Uterus (tissue), 4 donors: ENCODE data around the gene SMCO4. TPM values are rescaled to one million over a fixed set of nuclear protein-coding genes. Genes with fewer than 3 reads are reported as not detected.
A peak's percentile ranks its signal among the peaks of the same experiment; 100 is the strongest.

ENCODE experiments used
- DNase-seq, 2 donors: peaks; one replicate each; pipeline ENCODE4 v3.0.0-alpha.2; 2019 to 2020
- H3K27ac ChIP-seq, 2 donors: fragments of 200-600 bp; sonication (generic); 1 replicate in 1 of 2; 2 replicates in 1 of 2; pipeline ENCODE4 v1.5.1; 2016 to 2018
- H3K27me3 ChIP-seq, 2 donors: fragments of 200-600 bp; sonication (generic); one replicate each; pipeline ENCODE4 v1.5.1; 2018 to 2019; ENCODE audit warnings: control low read depth in 1 of 2
- H3K36me3 ChIP-seq, 2 donors: fragments of 200-600 bp; sonication (generic); one replicate each; pipeline ENCODE4 v1.5.1; 2019; ENCODE audit warnings: control low read depth in 1 of 2
- H3K4me1 ChIP-seq, 2 donors: fragments of 200-600 bp; sonication (generic); one replicate each; pipeline ENCODE4 v1.5.1; 2018 to 2019; ENCODE audit warnings: control low read depth in 1 of 2
- H3K4me3 ChIP-seq, 2 donors: fragments of 200-600 bp; sonication (generic); 1 replicate in 1 of 2; 2 replicates in 1 of 2; pipeline ENCODE4 v1.5.1; 2018 to 2019; ENCODE audit warnings: mild to moderate bottlenecking in 1 of 2
- H3K9me3 ChIP-seq, 2 donors: fragments of 200-600 bp; sonication (generic); one replicate each; pipeline ENCODE4 v1.5.1; 2019; ENCODE audit warnings: control low read depth in 1 of 2
- POLR2A ChIP-seq, 2 donors: fragments of 450-650 bp; IDR thresholded peaks; one replicate each; pipeline ENCODE4 v1.6.1; 2016; ENCODE audit warnings: antibody characterized with exemption in 2 of 2, mild to moderate bottlenecking in 1 of 2, moderate library complexity in 1 of 2
- intact Hi-C: fragments of 100-400 bp; cut with DNase I; formaldehyde crosslinking; loops from one replicate; pipeline ENCODE4 v1.15.1; 2023; ENCODE audit warnings: low total_unique reads
- total RNA-seq, 4 donors: library from RNA; depleted of rRNA in 3 of 4; stranded (reverse); fragments of >200 nt in 3 of 4; gene quantifications; one replicate each; pipeline versions ENCODE4 v1.1.0 to v1.2.4, GENCODE V29; 2014 to 2023
- TF ChIP-seq, protein P1 (sequence below), 4 experiments: fragments of 200-600 bp in 2 of 4; fragments of 450-650 bp in 2 of 4; sonication (generic) in 2 of 4; IDR thresholded peaks; one replicate each; pipeline ENCODE4 v1.5.1; 2016 to 2019; ENCODE audit warnings: antibody characterized with exemption in 4 of 4, mild to moderate bottlenecking in 2 of 4, moderate library complexity in 1 of 4
- donor health status: DM: yes; HTN: yes; CAD: no.

Gene SMCO4
- total RNA-seq, 4 donors from 2014 or later = 7.2 to 30.0 (median 17.7) TPM

DNA sequence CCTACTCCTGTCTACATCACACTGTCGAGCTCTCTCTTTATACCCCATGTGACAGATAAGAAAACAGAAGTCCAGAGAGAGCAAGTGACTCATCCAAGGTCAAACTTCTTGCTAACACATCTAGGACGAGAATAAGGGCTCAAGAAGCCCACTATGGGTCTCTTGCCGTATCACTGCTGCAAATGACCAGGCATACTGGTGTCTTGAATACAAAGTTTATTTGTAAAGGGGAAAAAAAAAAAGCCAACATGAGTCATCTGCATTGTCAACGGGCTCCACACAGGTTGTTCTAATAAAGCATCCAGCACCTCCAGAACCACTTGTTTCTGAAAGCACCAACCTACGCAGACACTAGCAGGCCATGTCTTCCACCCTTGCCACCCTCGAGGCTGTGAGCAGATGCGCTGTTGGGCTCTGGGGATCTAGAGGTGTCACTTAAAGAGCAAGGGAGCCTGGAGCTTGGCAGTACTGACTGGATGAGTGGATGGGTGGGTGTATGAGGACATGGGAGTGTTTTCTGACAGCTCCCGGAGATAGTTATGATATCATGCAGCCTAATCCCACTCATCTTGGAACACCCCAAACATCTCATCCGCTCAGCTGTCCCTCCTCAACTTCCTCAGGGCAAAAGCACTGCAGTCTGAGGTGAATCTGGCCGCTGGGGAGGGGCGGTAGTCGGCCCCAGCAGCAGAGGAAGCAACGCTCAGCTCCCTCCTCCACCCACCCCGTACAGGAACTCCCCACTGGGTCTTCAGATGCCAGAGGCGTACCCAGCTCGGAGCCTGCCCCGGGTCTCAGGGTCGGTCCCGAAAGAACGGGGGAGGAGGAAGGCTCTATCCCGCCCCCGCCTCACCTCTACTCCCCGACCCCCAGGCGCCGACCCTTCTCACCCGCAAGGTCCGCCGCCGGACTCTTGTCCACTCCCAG, 1.0 kb downstream of the SMCO4 start:
- intact Hi-C loops = no loop called here

DNA sequence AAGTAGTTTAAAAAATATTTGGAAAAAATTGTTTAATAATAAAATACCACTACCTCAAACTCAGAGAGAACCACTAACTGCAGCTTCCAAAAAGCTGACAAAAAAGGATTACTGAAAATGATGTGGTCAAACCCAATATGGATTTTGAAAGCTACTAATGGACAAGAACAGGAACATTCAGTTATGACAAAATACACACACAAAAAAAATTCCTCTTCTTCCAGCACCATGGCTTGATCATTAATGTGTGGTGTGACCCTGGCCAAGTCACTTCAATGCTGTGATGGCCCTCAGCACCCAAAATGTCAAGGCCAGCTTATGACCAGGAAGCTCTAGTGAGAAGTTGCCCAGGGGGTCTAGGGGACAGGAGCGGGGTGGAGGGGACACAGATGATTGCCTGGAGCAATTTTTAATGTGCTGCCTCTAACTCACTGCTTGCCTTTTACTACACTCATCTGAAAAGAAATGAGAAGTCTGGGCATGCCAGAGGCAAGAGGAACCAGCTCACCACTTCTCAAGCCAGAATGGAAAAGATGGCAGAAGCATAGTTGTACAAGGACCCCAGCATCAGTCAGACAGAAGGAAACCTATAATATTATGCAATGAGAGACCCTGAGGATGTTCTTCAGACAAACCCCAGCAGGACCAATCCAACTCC, 2.2 kb downstream of the SMCO4 start:
- no peak for TF ChIP-seq POLR2A (IDR thresholded peaks at IDR 0.05)
- TF ChIP-seq, protein P1, sequence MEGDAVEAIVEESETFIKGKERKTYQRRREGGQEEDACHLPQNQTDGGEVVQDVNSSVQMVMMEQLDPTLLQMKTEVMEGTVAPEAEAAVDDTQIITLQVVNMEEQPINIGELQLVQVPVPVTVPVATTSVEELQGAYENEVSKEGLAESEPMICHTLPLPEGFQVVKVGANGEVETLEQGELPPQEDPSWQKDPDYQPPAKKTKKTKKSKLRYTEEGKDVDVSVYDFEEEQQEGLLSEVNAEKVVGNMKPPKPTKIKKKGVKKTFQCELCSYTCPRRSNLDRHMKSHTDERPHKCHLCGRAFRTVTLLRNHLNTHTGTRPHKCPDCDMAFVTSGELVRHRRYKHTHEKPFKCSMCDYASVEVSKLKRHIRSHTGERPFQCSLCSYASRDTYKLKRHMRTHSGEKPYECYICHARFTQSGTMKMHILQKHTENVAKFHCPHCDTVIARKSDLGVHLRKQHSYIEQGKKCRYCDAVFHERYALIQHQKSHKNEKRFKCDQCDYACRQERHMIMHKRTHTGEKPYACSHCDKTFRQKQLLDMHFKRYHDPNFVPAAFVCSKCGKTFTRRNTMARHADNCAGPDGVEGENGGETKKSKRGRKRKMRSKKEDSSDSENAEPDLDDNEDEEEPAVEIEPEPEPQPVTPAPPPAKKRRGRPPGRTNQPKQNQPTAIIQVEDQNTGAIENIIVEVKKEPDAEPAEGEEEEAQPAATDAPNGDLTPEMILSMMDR (IDR thresholded peaks at IDR 0.05) = no peak
- Histone ChIP-seq H3K4me1 (no peaks in the 10 kb centered on the region), H3K4me3 (no peak overlapping the region), H3K9me3 (no peaks in the 10 kb centered on the region), H3K27ac (peak overlapping the region in 1 of 2 donors; percentile 97), H3K36me3 (no peaks in the 10 kb centered on the region), H3K27me3 (no peaks in the 10 kb centered on the region)
- intact Hi-C loops = no loop called here
- no peak for DNase-seq

More for the DNA sequence above, 1.0 kb downstream of the SMCO4 start:
- TF ChIP-seq POLR2A (IDR thresholded peaks at IDR 0.05) = peak in 1 of 2 donors; percentile 10
- TF ChIP-seq, protein P1 (IDR thresholded peaks at IDR 0.05) = no peak
- peak overlapping the region; percentile 92 to 97 for H3K27ac ChIP-seq
- peak; percentile 30 to 51 for DNase-seq
- no peaks in the 10 kb centered on the region for H3K9me3 ChIP-seq
- no peaks in the 10 kb centered on the region for H3K4me1 ChIP-seq
- H3K4me3 ChIP-seq = peak overlapping the region; percentile 75 to 87
- no peaks in the 10 kb centered on the region for H3K27me3 ChIP-seq
- H3K36me3 ChIP-seq = no peaks in the 10 kb centered on the region

DNA sequence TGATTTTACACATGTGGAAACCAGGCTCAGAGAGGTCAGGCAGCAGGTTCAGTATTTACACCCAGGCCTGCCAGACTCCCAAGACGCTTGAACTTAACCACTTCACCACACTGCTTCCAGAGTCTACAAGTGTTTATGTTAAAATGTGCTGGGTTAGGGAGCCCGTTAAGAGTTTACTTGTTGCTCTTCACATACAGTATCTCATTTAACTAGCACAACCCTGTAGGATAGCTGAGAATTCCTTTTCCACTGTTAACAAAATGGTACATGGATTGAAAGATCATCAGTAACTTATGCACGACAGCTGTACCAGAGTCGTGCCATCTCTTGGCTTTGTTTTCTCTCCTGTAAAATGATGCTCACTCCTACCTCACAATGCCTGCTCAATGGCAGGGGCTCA, 2.9 kb downstream of the SMCO4 start:
- Histone ChIP-seq H3K27ac (peak overlapping the region in 1 of 2 donors; percentile 24), H3K4me1 (no peaks in the 10 kb centered on the region), H3K36me3 (no peaks in the 10 kb centered on the region), H3K4me3 (no peak overlapping the region), H3K9me3 (no peaks in the 10 kb centered on the region), H3K27me3 (no peaks in the 10 kb centered on the region)
- no peak for DNase-seq
- intact Hi-C loops = no loop called here
- TF ChIP-seq POLR2A (IDR thresholded peaks at IDR 0.05) = no peak
- TF ChIP-seq, protein P1 (IDR thresholded peaks at IDR 0.05) = no peak

DNA sequence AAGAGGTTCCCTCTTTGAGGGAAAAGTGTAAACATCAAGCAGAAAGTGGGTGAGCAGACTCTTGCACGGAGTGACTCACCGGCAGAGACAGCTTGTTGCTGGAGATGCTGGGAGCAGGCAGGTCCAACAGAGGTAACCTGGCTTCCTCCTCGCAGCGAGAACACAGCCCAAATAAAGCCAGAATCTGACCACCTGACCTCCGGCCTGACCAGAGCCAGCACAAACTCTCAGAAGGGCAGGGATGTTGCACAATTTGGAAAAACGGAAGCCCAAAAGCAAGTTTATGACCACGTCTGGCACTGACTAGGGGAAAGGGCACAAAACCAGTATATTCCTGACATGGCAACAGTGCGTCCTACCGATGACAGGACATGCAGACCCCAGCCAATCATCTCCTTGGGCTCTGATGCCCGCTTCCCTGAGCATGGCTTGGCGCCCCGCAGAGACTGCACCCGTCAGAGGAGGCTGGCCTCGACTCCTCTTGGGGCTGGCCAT, 5.4 kb downstream of the SMCO4 start:
- Histone ChIP-seq H3K27me3 (no peaks in the 10 kb centered on the region), H3K9me3 (no peaks in the 10 kb centered on the region), H3K27ac (peak overlapping the region; percentile 61 to 78), H3K4me3 (no peak overlapping the region), H3K4me1 (no peaks in the 10 kb centered on the region), H3K36me3 (no peaks in the 10 kb centered on the region)
- intact Hi-C loops = no loop called here
- peak; percentile 51 to 72 for DNase-seq
- no peak for TF ChIP-seq POLR2A (IDR thresholded peaks at IDR 0.05)
- TF ChIP-seq, protein P1 (IDR thresholded peaks at IDR 0.05) = no peak

DNA sequence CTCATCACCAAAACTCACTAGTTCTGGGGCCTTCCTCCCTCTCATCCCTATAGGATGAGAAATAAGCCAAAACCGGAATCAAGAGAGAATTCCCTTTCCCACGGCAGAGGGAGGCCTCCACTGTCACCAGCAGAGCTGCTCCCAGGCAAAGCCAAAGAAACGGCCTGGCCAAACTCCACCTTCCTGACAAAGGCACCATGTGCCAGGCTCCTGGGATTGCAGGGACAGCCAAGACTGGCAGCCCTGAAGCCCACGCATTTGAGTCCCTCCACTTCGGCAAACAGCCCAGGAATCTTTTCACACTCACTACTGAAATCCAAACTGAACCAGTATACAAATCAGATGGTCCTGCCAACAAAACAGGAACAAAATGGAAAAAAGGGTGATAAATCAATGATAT, 6.1 kb downstream of the SMCO4 start:
- no peaks in the 10 kb centered on the region for H3K9me3 ChIP-seq
- intact Hi-C loops = no loop called here
- TF ChIP-seq POLR2A (IDR thresholded peaks at IDR 0.05) = no peak
- TF ChIP-seq, protein P1 (IDR thresholded peaks at IDR 0.05) = no peak
- no peaks in the 10 kb centered on the region for H3K4me1 ChIP-seq
- H3K27ac ChIP-seq = peak overlapping the region; percentile 61 to 78
- H3K27me3 ChIP-seq = no peaks in the 10 kb centered on the region
- no peak overlapping the region for H3K4me3 ChIP-seq
- peak; percentile 22 to 37 for DNase-seq
- no peaks in the 10 kb centered on the region for H3K36me3 ChIP-seq
